Right lobe of liver (tissue), 4 donors: ENCODE data around the gene MPG.

ENCODE experiments used
- CTCF ChIP-seq, 4 donors: fragments of 200-600 bp in 3 of 4; fragments of 450-650 bp in 1 of 4; IDR thresholded peaks; one replicate each; pipeline versions ENCODE4 v1.5.1 to v1.8.0; 2016 to 2022; ENCODE audit warnings: antibody characterized with exemption in 4 of 4, mild to moderate bottlenecking in 2 of 4
- POLR2A ChIP-seq: fragments of 450-650 bp; IDR thresholded peaks from one replicate; pipeline ENCODE4 v1.6.1; 2017; ENCODE audit warnings: antibody characterized with exemption, mild to moderate bottlenecking
- donor health status: DM: no; HTN: no; CAD: no.
- donor health status: DM: no; HTN: no; CAD: no.
- donor health status: DM: no; HTN: yes; CAD: no.

DNA sequence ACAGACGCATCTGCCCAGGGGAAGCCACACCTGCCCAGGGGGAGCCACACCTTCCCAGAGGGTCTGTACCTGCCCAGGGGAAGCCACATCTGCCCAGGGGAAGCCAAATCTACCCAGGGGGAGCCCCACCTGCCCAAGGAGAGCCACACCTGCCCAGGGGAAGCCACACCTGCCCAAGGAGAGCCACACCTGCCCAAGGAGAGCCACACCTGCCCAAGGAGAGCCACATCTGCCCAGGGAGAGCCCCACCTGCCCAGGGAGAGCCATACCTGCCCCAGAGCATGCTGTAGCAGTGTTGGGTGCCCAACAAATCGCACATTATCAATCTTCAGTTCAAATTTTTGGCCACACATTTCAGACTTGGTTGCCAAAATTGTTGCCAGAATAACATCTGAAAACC, 40.8 kb downstream of the MPG start:
- TF ChIP-seq CTCF (IDR thresholded peaks at IDR 0.05): no peak
- TF ChIP-seq POLR2A: no peak
